HepG2 (cell line): ENCODE data around the gene ZNF345. TPM values are rescaled to one million over a fixed set of nuclear protein-coding genes. Genes with fewer than 3 reads are reported as not detected.

ENCODE experiments used
- DPF2 ChIP-seq: sonication (generic); formaldehyde crosslinking; IDR thresholded peaks from 2 replicates; pipeline ENCODE4 v1.4.0; 2020; ENCODE audit warnings: mild to moderate bottlenecking, low read depth, missing genetic modification reagents, borderline replicate concordance
- FOSL1 ChIP-seq: sonication (generic); formaldehyde crosslinking; IDR thresholded peaks from 2 replicates; pipeline ENCODE4 v1.9.0; 2021; ENCODE audit warnings: missing genetic modification reagents, borderline replicate concordance
- FOXO1 ChIP-seq: sonication (generic); formaldehyde crosslinking; IDR thresholded peaks from 2 replicates; pipeline ENCODE4 v1.4.0; 2020; ENCODE audit warnings: missing genetic modification reagents
- MATR3 ChIP-seq: sonication (generic); formaldehyde crosslinking; IDR thresholded peaks from 2 replicates; pipeline ENCODE4 v1.4.0; 2020; ENCODE audit warnings: missing genetic modification reagents
- NFYB ChIP-seq: sonication (generic); formaldehyde crosslinking; IDR thresholded peaks from 2 replicates; pipeline ENCODE4 v1.4.0; 2020; ENCODE audit warnings: missing genetic modification reagents
- NPAS2 ChIP-seq: sonication (generic); formaldehyde crosslinking; IDR thresholded peaks from 2 replicates; pipeline ENCODE4 v1.8.0; 2022; ENCODE audit warnings: mild to moderate bottlenecking, missing genetic modification reagents, borderline replicate concordance
- RBFOX2 ChIP-seq: fragments of 200-400 bp; formaldehyde crosslinking; IDR thresholded peaks from 2 replicates; pipeline ENCODE4 v1.6.1; 2017; ENCODE audit warnings: low read depth, mild to moderate bottlenecking, low read length
- RXRB ChIP-seq: IDR thresholded peaks from 2 replicates; pipeline ENCODE4 v1.6.1; 2016; ENCODE audit warnings: borderline replicate concordance, missing genetic modification reagents, missing compliant biosample characterization
- TAF1 ChIP-seq: sonication (generic); formaldehyde crosslinking; IDR thresholded peaks from 2 replicates; pipeline ENCODE4 v1.4.0; 2020; ENCODE audit warnings: missing genetic modification reagents
- TBL1XR1 ChIP-seq: fragments of 150-350 bp; IDR thresholded peaks from 2 replicates; pipeline ENCODE4 v1.6.1; 2014; ENCODE audit warnings: borderline replicate concordance, low read length; ENCODE audit not compliant: partially characterized antibody
- ZNF205 ChIP-seq: IDR thresholded peaks from 2 replicates; pipeline ENCODE4 v1.6.1; 2018; ENCODE audit warnings: missing biosample characterization, missing genetic modification reagents
- polyA plus RNA-seq, 8 experiments: library from polyadenylated mRNA; depleted of rRNA in 3 of 8; stranded (reverse) in 7 of 8; unstranded in 1 of 8; fragments of >200 nt; fragmentation: Illumina TruSeq in 4 of 8; extraction: Trizol in 4 of 8; gene quantifications; 2 replicates each; pipeline versions ENCODE4 v1.2.1 to v1.2.3, GENCODE V29; 2011 to 2016; ENCODE audit warnings: low read depth in 4 of 8, missing spikeins in 1 of 8, mixed read lengths in 1 of 8; ENCODE audit not compliant: insufficient read depth in 1 of 8
- total RNA-seq, 5 experiments: library from RNA; depleted of rRNA; stranded (reverse); fragments of >200 nt; fragmentation: Illumina TruSeq; extraction: Trizol; gene quantifications; 2 replicates each; pipeline ENCODE4 v1.2.3, GENCODE V29; 2016; ENCODE audit warnings: low read depth in 1 of 5
- TF ChIP-seq, protein P1 (sequence below): sonication (generic); formaldehyde crosslinking; IDR thresholded peaks from 2 replicates; pipeline ENCODE4 v1.4.0; 2020; ENCODE audit warnings: missing genetic modification reagents
- TF ChIP-seq, protein P2 (sequence below): sonication (generic); formaldehyde crosslinking; IDR thresholded peaks from 2 replicates; pipeline ENCODE4 v1.4.0; 2020; ENCODE audit warnings: mild to moderate bottlenecking, low read depth, missing genetic modification reagents
- TF ChIP-seq, protein P3 (sequence below): sonication (generic); formaldehyde crosslinking; IDR thresholded peaks from 2 replicates; pipeline ENCODE4 v1.4.0; 2020; ENCODE audit warnings: missing genetic modification reagents
- TF ChIP-seq, protein P4 (sequence below): sonication (generic); formaldehyde crosslinking; IDR thresholded peaks from 2 replicates; pipeline ENCODE4; 2020; ENCODE audit warnings: missing genetic modification reagents, mild to moderate bottlenecking, borderline replicate concordance
- TF ChIP-seq, protein P5 (sequence below), 2 experiments: sonication (generic) in 1 of 2; formaldehyde crosslinking in 1 of 2; IDR thresholded peaks; 2 replicates each; pipeline versions ENCODE4 v1.5.1 to v1.6.1; 2011 to 2020; ENCODE audit warnings: borderline replicate concordance in 1 of 2, low read depth in 1 of 2, low read length in 1 of 2, mild to moderate bottlenecking in 1 of 2, missing genetic modification reagents in 1 of 2, moderate library complexity in 1 of 2

ZNF345 gene
- total and polyA plus RNA-seq, 2 of the 13 experiments (the other 11 are each of a cell fraction or from before 2014, with no cell fraction given) = 2.6 to 2.9 TPM

DNA sequence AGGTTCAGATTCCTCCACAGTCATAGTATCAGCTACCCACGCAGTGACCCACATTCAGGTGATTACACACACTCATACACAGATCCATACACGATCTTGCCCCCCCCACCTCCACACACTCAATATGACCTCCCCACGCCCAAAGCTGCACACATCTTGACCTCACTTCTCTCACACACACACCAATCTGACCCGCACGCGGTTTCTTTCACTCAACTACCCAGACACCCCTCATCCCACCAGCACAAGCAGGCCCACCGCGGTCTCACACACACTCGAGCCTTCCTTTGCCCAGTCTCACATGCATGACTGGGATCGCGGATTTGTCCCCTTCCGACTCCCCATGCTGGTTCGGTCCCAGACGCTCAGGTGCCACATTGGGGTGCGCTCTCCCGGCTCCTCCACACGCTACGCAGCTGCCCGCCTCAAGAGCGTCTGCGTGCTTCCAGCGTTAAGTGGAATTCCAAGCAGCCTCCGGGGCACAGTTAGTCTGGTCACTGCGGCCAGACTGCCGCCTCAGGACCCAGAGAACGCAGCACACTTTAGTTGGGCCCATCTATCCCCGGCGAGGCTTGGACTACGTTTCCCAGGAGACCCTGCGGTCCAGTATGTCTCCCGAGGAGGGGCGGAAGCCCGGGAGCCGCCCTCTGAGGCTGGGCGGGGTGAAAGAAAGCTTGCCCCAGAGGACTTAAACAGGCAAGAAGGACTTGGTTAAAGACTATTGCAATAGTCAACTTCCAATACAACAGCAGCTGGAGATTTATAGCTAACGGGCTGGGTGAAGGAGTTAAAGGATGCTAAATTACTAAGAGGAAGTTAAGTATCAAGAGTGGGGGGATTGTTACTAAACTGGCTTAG lies 746 bp upstream of the ZNF345 start (continued):
- TF ChIP-seq NPAS2 = no peak
- no peak for TF ChIP-seq FOSL1
- TF ChIP-seq, protein P1, sequence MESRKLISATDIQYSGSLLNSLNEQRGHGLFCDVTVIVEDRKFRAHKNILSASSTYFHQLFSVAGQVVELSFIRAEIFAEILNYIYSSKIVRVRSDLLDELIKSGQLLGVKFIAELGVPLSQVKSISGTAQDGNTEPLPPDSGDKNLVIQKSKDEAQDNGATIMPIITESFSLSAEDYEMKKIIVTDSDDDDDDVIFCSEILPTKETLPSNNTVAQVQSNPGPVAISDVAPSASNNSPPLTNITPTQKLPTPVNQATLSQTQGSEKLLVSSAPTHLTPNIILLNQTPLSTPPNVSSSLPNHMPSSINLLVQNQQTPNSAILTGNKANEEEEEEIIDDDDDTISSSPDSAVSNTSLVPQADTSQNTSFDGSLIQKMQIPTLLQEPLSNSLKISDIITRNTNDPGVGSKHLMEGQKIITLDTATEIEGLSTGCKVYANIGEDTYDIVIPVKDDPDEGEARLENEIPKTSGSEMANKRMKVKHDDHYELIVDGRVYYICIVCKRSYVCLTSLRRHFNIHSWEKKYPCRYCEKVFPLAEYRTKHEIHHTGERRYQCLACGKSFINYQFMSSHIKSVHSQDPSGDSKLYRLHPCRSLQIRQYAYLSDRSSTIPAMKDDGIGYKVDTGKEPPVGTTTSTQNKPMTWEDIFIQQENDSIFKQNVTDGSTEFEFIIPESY (CRISPR knock-in tag) = no peak
- TF ChIP-seq DPF2 (CRISPR knock-in tag) = no peak
- TF ChIP-seq MATR3 (CRISPR knock-in tag) = no peak
- TF ChIP-seq RBFOX2 = 0 out of 2 replicates have a peak, but pooled peaks have one; percentile 18
- no peak for TF ChIP-seq ZNF205 (CRISPR knock-in tag)
- TF ChIP-seq TAF1 = peak; percentile 53
- TF ChIP-seq, protein P2, sequence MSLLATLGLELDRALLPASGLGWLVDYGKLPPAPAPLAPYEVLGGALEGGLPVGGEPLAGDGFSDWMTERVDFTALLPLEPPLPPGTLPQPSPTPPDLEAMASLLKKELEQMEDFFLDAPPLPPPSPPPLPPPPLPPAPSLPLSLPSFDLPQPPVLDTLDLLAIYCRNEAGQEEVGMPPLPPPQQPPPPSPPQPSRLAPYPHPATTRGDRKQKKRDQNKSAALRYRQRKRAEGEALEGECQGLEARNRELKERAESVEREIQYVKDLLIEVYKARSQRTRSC (CRISPR knock-in tag) = no peak
- no peak for TF ChIP-seq TBL1XR1
- TF ChIP-seq, protein P3, sequence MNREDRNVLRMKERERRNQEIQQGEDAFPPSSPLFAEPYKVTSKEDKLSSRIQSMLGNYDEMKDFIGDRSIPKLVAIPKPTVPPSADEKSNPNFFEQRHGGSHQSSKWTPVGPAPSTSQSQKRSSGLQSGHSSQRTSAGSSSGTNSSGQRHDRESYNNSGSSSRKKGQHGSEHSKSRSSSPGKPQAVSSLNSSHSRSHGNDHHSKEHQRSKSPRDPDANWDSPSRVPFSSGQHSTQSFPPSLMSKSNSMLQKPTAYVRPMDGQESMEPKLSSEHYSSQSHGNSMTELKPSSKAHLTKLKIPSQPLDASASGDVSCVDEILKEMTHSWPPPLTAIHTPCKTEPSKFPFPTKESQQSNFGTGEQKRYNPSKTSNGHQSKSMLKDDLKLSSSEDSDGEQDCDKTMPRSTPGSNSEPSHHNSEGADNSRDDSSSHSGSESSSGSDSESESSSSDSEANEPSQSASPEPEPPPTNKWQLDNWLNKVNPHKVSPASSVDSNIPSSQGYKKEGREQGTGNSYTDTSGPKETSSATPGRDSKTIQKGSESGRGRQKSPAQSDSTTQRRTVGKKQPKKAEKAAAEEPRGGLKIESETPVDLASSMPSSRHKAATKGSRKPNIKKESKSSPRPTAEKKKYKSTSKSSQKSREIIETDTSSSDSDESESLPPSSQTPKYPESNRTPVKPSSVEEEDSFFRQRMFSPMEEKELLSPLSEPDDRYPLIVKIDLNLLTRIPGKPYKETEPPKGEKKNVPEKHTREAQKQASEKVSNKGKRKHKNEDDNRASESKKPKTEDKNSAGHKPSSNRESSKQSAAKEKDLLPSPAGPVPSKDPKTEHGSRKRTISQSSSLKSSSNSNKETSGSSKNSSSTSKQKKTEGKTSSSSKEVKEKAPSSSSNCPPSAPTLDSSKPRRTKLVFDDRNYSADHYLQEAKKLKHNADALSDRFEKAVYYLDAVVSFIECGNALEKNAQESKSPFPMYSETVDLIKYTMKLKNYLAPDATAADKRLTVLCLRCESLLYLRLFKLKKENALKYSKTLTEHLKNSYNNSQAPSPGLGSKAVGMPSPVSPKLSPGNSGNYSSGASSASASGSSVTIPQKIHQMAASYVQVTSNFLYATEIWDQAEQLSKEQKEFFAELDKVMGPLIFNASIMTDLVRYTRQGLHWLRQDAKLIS (CRISPR knock-in tag) = no peak
- TF ChIP-seq FOXO1 (CRISPR knock-in tag) = no peak
- no peak for TF ChIP-seq NFYB
- TF ChIP-seq RXRB (CRISPR knock-in tag) = no peak
- TF ChIP-seq, protein P4, sequence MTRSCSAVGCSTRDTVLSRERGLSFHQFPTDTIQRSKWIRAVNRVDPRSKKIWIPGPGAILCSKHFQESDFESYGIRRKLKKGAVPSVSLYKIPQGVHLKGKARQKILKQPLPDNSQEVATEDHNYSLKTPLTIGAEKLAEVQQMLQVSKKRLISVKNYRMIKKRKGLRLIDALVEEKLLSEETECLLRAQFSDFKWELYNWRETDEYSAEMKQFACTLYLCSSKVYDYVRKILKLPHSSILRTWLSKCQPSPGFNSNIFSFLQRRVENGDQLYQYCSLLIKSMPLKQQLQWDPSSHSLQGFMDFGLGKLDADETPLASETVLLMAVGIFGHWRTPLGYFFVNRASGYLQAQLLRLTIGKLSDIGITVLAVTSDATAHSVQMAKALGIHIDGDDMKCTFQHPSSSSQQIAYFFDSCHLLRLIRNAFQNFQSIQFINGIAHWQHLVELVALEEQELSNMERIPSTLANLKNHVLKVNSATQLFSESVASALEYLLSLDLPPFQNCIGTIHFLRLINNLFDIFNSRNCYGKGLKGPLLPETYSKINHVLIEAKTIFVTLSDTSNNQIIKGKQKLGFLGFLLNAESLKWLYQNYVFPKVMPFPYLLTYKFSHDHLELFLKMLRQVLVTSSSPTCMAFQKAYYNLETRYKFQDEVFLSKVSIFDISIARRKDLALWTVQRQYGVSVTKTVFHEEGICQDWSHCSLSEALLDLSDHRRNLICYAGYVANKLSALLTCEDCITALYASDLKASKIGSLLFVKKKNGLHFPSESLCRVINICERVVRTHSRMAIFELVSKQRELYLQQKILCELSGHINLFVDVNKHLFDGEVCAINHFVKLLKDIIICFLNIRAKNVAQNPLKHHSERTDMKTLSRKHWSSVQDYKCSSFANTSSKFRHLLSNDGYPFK (CRISPR knock-in tag) = peak; percentile 11; the same call in 1 of the 2 replicates
- TF ChIP-seq, protein P5, sequence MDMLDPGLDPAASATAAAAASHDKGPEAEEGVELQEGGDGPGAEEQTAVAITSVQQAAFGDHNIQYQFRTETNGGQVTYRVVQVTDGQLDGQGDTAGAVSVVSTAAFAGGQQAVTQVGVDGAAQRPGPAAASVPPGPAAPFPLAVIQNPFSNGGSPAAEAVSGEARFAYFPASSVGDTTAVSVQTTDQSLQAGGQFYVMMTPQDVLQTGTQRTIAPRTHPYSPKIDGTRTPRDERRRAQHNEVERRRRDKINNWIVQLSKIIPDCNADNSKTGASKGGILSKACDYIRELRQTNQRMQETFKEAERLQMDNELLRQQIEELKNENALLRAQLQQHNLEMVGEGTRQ (IDR thresholded peaks at IDR 0.05; ENCODE audit: low read depth, low read length) = no peak
- TF ChIP-seq, protein P5 (CRISPR knock-in tag; IDR thresholded peaks at IDR 0.05; ENCODE audit: borderline replicate concordance) = no peak
